ENCODE measurements around the gene TMEM181.

Gene TMEM181

DNA sequence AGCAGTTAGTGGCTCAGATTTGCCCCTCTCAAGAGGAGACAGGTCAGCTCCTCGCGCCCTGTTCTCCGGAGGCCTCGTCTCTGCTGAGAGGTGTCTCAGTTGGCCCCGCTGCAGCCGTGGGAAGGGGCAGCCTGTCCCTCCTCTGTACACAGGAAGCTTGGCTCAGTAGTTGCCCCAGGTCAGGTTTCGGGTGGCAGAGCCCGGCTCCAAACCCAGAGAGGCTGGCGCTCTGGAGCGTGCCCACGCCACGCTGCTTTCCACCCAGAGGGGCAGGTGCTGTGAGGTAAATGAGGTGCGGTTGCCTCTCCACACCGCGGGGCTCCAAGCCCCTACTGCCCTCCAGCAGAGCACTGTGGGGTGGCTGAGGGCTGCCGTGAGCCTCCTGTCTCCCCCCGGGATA lies 68.7 kb downstream of the TMEM181 start:
- Histone ChIP-seq H4K20me1 (ENCODE audit: low read depth, low read length) (no peaks in the 10 kb centered on the region), H2AFZ (ENCODE audit: low read depth, low read length, severe bottlenecking) (no peak overlapping the region), H3K9me2 (replicated peaks; ENCODE audit: insufficient read depth, low read length) (no peaks in the 10 kb centered on the region), H3K4me3 (ENCODE audit: insufficient read depth, low read length, poor library complexity, severe bottlenecking) (no peak overlapping the region), H3K36me3 (ENCODE audit: low read length) (peaks cover 1% of the 10 kb centered on the region; the same call in 1 of the 2 replicates), H3K9ac (ENCODE audit: low read length) (no peak overlapping the region), H3F3A (ENCODE audit: insufficient read depth) (peaks cover 3% of the 10 kb centered on the region; the same call in 1 of the 2 replicates), H3K79me2 (ENCODE audit: insufficient read depth, low read length) (no peaks in the 10 kb centered on the region), H3K27ac (ENCODE audit: low read depth, low read length) (no peak overlapping the region), H3K27me3 (ENCODE audit: low read length) (no peaks in the 10 kb centered on the region), H3K9me3 (ENCODE audit: insufficient read depth, low read length) (no peaks in the 10 kb centered on the region), H3K4me2 (ENCODE audit: low read depth, low read length, poor library complexity, severe bottlenecking) (no peak overlapping the region)
- TF ChIP-seq EZH2phosphoT487 (conservative IDR thresholded peaks at IDR 0.05; ENCODE audit: low read length): no peak

DNA sequence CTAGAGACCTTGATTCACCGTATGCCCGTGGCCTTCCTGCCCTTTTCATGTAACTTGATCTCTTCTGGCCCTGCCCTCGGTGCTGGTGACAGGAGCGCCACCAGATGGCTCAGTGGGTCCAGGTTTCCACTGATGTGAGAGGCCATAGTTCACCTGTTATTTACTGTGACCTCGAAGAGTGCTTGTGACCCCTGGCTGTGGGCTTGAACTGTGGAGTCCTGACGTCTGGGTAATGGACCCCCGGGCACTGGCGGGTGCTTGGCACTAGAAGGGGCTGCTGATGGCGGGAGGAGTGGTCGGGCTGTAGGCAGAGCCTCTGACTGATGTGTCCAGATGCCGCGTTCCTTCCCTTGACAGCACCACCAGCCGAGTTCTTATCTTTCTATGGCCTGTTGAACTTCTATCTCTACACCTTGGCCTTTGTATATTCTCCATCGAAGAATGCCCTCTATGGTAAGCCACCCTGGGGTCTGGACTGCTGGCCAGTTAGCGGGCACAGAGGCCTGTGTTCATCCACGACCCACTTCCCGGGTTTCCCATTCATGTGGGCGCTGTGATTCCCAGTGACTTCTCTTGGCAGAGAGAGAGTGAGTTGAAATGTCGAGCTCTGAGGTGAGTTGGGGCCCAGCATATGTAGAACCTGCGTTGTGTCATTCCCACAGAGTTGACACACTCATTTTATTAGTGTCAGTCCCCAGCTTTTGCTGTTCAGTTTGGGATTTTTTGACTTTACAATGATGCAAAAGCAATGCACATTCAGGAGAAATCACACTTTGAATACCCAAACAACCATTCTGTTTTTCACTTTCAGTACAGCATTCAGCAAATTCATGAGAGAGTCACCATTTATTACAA lies 69.7 kb downstream of the TMEM181 start:
- H3K9me2 ChIP-seq (replicated peaks; ENCODE audit: insufficient read depth, low read length): no peaks in the 10 kb centered on the region
- H3K4me3 ChIP-seq (ENCODE audit: insufficient read depth, low read length, poor library complexity, severe bottlenecking): no peak overlapping the region
- no peaks in the 10 kb centered on the region for H4K20me1 ChIP-seq (ENCODE audit: low read depth, low read length)
- H3K9me3 ChIP-seq (ENCODE audit: insufficient read depth, low read length): no peaks in the 10 kb centered on the region
- peaks cover 7% of the 10 kb centered on the region; the same call in 1 of the 2 replicates for H3F3A ChIP-seq (ENCODE audit: insufficient read depth)
- no peak overlapping the region for H3K4me2 ChIP-seq (ENCODE audit: low read depth, low read length, poor library complexity, severe bottlenecking)
- H3K9ac ChIP-seq (ENCODE audit: low read length): no peak overlapping the region
- no peak overlapping the region for H2AFZ ChIP-seq (ENCODE audit: low read depth, low read length, severe bottlenecking)
- TF ChIP-seq EZH2phosphoT487 (conservative IDR thresholded peaks at IDR 0.05; ENCODE audit: low read length): no peak
- TF ChIP-seq, protein P1, sequence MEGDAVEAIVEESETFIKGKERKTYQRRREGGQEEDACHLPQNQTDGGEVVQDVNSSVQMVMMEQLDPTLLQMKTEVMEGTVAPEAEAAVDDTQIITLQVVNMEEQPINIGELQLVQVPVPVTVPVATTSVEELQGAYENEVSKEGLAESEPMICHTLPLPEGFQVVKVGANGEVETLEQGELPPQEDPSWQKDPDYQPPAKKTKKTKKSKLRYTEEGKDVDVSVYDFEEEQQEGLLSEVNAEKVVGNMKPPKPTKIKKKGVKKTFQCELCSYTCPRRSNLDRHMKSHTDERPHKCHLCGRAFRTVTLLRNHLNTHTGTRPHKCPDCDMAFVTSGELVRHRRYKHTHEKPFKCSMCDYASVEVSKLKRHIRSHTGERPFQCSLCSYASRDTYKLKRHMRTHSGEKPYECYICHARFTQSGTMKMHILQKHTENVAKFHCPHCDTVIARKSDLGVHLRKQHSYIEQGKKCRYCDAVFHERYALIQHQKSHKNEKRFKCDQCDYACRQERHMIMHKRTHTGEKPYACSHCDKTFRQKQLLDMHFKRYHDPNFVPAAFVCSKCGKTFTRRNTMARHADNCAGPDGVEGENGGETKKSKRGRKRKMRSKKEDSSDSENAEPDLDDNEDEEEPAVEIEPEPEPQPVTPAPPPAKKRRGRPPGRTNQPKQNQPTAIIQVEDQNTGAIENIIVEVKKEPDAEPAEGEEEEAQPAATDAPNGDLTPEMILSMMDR (IDR thresholded peaks at IDR 0.05; ENCODE audit: insufficient read depth, low read length, poor library complexity, severe bottlenecking): peak; percentile 11
- no peaks in the 10 kb centered on the region for H3K79me2 ChIP-seq (ENCODE audit: insufficient read depth, low read length)
- no peaks in the 10 kb centered on the region for H3K27me3 ChIP-seq (ENCODE audit: low read length)
- peaks cover 9% of the 10 kb centered on the region; the same call in 1 of the 2 replicates for H3K36me3 ChIP-seq (ENCODE audit: low read length)
- no peak overlapping the region for H3K27ac ChIP-seq (ENCODE audit: low read depth, low read length)

DNA sequence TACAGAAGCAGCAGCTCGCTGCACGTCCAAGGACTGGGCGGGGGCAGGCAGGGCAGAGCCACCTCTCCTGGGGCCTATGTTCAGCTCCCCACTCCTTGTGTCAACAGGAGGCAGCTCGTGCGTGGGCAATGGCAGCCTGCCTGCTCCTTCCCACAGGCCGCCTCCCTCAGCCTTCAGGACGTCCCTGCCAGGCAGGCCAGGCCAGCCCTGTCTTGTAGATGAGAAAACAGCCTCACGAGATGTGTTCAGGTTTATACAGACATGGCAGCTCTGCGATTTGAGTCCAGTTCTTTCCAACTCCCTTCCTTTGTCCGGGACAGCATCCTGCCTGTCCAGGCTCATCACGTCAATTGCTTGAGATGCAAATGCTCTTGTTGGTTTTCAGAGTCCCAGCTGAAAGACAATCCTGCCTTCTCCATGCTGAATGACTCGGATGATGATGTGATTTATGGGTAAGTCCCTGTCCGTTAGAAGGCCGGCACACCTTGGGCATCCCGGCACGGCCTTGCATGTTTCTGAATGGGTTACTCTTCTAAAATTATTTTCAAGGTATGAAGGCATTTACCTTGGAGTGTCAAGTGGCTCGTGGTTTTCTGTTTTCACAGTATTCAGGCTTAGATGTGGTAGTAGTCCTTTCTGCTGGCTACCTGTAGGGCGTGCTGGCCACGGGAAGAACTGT lies 71.2 kb downstream of the TMEM181 start:
- Histone ChIP-seq H3K9me3 (ENCODE audit: insufficient read depth, low read length) (no peaks in the 10 kb centered on the region), H3K9ac (ENCODE audit: low read length) (no peak overlapping the region), H3K79me2 (ENCODE audit: insufficient read depth, low read length) (no peaks in the 10 kb centered on the region), H2AFZ (ENCODE audit: low read depth, low read length, severe bottlenecking) (no peak overlapping the region), H3F3A (ENCODE audit: insufficient read depth) (peaks cover 12% of the 10 kb centered on the region), H3K9me2 (replicated peaks; ENCODE audit: insufficient read depth, low read length) (no peaks in the 10 kb centered on the region), H3K27me3 (ENCODE audit: low read length) (no peaks in the 10 kb centered on the region), H4K20me1 (ENCODE audit: low read depth, low read length) (no peaks in the 10 kb centered on the region), H3K4me3 (ENCODE audit: insufficient read depth, low read length, poor library complexity, severe bottlenecking) (no peak overlapping the region), H3K36me3 (ENCODE audit: low read length) (peaks cover 9% of the 10 kb centered on the region; the same call in 1 of the 2 replicates), H3K27ac (ENCODE audit: low read depth, low read length) (no peak overlapping the region), H3K4me2 (ENCODE audit: low read depth, low read length, poor library complexity, severe bottlenecking) (no peak overlapping the region)
- no peak for TF ChIP-seq EZH2phosphoT487 (conservative IDR thresholded peaks at IDR 0.05; ENCODE audit: low read length)
- TF ChIP-seq, protein P1 (IDR thresholded peaks at IDR 0.05; ENCODE audit: insufficient read depth, low read length, poor library complexity, severe bottlenecking): no peak

Measured in SU-DHL-6 (cell line).